Occipital lobe (tissue), 2 donors: ENCODE data around the gene PPIL6. TPM values are rescaled to one million over a fixed set of nuclear protein-coding genes. Genes with fewer than 3 reads are reported as not detected.
"Not testable (repeated sequence)": the region's sequence is repeated elsewhere in the genome, so short reads cannot be mapped to it uniquely, and the experiment has no call there.

Source experiments
- DNase-seq: peaks from one replicate; lab custom pipeline; 2025; lab: John Stamatoyannopoulos, UW
- total RNA-seq: library from RNA; depleted of rRNA; stranded (reverse); fragments of >200 nt; gene quantifications from one replicate; pipeline ENCODE4 v1.2.3, GENCODE V29; 2014

Gene PPIL6
- total RNA-seq, 1 donor from 2014 or later: 41.5 TPM

DNA sequence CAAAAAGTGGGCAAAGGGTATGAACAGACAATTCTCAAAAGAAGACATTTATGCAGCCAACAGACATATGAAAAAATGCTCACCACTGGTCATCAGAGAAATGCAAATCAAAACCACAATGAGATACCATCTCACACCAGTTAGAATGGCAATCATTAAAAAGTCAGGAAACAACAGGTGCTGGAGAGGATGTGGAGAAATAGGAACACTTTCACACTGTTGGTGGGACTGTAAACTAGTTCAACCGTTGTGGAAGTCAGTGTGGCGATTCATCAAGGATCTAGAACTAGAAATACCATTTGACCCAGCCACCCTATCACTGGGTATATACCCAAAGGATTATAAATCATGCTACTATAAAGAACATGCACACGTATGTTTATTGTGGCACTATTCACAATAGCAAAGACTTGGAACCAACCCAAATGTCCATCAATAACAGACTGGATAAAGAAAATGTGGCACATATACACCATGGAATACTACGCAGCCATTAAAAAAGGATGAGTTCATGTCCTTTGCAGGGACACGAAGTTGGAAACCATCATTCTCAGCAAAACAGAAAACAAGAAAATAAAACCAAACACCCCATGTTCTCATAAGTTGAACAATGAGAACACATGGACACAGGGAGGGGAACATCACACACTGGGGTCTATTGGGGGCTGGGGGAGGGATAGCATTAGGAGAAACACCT, 75.9 kb downstream of the PPIL6 start:
- not testable (repeated sequence) for DNase-seq

DNA sequence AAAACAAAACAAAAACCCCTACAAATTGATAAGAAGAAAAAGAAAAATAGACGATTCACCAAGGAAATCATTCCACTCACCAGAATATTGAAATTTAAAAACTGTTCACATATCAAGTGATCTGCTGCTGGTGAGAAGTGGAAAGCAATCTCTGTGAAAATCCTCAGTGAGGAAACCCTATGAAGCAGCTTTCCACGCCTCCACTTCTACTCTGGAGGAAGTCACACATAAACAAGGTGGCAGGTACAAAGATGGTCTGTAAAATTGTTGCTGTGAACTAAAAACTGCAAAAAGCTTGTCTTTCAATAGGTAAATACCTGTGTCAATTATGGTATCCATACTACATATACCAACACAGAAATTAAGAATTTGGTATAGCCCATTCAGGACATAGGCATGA, 76.7 kb downstream of the PPIL6 start:
- DNase-seq: no peak

DNA sequence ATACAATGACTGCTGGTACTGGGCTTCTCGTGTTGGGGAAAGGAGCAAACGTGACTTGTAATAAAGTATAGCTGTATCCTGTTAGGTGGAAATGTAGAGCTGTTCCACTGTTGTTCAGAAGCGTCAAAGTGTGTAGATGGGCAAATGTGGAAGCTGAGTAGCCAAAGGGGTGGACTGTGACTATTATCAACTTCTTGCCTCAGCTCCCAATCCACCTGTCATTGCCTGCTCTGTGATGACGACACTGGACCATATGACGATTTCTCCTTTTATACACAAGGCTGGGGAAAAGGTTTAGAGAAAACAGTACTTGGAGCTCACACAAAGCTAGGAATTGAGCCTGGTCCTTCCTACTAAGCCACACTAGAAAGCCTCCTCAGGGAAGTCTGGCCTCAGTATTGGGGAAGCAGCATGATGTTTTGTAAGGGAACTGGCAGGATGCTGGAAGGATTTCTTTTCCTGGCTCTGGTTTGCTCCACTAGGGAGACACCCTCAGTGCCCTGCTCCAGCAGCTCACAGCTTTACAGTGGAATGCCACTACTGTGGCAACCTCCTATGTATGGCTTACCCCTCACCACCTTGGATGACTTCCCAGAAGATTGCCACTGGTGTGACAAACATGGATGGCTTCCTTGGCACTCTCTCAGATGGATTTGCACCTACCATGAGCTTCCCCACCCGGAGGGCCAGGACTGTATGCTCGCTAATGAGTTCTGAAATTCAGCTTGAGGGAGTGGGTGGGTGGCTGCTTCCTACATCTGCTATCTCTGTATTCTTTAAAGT, 78.1 kb downstream of the PPIL6 start:
- no peak for DNase-seq

DNA sequence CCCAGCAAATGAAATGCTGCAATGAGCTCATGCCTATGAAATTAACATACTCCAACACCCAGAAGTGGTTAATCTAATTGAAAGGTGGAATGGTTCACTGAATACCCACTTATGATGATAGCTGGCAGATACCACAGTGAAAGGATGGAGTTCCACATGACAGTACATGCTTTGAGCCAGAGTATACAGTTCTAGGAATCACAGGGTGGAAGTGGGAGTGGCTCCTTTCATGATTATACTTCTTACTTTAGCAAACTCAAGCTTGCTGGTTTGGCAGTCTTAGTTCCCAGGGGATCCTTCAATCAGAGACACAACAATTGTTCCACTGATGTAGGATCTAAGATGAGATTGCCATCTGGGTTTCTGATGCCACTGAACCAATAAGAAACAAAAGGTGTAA, 79.6 kb downstream of the PPIL6 start:
- no peak for DNase-seq

DNA sequence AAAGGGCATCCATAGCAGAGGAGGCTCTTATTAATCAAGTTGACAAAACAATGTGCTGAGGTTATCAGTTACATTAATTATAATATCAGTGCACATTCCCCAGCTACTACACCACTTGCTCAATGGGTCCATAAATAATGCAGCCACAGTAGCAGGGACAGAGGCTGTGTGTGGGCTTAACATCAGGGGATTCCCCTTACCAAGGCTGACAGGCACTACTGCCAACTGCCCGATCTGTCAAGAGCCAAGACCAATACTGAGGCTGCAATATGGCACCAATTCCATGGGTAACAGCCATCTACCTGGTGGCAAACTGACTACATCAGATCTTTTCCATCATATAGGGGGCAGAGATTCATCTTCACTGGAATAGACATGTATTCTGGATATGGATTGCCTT, 80.1 kb downstream of the PPIL6 start:
- no peak for DNase-seq

DNA sequence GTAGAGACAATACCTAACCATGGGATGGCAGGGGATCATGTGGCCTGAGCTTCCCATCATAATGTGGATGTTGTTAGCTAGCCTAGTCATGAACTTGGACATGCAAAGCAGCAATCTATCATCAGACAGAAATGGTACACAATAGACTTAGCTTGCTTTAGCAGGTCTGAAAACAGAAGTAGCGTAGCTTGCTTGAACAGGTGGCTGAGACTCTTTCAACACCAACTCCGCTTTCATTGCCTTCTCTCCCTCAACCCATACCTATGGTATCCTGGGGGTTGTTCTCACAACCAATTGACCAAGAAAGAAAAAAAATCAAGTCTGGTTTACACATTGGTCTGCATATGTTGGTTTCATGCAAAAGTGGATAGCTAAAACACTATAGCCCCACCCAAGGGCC, 81.2 kb downstream of the PPIL6 start:
- no peak for DNase-seq

DNA sequence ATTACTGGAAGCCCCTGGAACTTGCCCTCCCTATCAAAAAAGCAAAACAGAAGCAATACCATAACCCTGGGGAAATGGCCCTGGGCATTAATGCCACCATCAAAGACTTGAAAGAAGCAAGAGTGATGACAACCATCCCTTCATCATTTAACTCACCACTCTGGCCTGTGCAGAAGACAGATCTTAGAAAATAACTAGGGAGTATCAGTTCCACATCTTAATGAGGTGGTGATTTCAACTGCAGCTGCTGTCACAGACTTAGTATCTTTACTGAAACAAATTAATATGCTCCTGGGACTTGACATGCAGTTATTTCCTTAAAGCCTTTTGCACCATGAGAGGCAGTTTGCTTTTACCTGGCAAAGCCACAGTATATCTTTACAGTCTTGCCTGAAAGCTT, 82.2 kb downstream of the PPIL6 start:
- no peak for DNase-seq

DNA sequence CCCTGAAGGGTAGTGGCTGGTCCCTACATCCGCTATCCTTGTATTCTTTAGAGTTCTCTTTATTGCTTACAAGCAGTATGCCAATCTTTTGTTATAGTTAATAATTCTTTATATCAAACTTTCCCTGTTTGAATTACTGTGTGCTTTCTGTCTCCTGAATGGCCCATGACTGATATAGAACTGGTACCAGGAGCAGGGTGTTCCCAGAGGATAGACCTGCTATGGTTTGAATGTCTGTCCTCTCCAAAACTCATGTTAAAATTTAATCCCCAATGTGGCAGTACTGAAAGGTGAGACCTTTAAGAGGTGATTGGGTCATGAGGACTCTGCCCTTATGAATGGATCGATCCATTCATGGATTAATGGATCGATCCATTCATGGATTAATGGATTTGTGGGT, 84.2 kb downstream of the PPIL6 start:
- no peak for DNase-seq

DNA sequence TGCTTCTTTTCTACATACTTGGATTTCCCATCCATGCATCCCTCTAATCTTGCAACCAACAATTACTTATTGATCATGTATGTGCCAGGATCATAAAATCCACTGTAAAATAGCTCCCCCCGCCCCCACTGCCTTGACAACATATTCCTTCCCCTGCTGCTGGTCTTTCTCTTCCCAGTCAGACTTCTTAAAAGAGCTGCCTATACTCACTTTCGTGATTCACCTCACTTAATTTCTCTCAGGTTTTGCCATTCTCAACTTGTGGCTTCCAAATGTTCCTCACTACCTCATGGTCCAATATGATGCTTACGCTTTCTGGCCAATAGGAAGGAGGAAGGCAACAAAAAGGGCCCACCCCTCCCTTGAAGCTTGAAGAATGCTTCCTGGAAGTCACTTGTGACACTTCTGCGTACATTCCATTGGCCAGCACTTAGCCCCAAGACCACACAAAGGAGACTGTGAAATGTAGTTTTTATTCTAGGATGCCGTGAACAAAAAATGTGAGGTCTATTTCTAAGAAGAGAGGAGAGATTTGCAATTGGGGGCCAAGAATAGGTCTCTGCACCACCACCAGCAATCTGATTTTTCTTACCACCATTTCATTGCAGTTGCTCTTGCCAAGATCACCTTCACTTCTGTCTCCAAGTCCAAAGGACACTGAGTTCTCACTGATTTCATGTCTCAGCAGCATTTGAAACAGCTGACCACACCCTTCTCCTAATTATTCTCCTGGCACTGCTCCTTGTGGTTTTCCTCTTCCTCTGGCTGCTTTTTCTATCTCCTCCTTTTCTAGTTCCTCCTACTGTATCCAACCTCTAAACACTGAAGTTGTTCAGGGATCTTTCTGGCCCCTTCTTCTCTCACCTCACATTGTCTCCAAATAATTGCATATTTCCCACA, 88.9 kb downstream of the PPIL6 start:
- DNase-seq: no peak

DNA sequence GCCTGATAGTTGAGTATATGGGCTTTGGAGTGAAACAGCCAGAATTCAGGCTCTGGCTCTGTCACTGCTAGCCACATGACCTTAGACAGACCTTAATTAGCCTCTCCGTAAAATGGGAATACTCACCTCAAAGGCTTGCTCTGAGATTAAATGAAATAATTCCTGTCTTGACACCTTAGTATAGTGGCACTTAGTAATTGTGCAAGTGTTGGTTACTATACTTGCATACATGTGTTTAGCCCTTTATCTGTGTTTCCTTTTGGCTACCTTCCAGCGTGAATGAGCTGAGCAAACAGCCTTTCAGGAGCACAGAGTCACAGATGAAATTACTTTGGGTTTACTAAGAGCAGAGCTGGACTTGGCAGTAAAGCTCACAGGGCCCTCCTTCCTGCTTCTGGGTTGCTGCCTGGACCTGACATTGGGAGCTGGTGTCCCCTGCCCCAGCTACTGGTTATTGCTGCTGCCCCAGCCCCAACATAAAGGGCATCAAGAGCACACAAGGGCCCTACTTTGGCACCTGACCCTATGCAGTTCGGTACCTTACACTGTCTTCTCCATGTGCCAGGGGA, 90.9 kb downstream of the PPIL6 start:
- no peak for DNase-seq

DNA sequence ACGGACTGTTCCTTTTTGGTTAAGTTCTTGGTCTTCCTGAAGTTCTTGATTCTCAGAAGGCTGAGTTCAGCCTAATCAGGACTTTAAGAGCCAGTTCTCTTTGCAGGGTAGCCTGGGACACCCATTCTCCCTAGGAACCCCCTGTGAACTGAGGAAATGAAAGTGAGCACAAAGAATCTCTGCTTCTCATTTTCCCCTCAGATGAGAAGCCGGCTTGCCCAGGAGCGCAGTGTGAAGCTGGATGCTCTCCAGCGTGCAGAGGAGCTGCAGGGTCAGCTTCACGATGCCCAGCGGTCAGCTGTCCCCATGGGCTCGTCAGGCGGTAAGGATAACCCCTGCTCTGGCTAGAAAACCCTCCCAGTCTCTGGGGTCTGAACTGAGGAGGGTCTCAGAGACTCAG, 92.2 kb downstream of the PPIL6 start:
- no peak for DNase-seq

DNA sequence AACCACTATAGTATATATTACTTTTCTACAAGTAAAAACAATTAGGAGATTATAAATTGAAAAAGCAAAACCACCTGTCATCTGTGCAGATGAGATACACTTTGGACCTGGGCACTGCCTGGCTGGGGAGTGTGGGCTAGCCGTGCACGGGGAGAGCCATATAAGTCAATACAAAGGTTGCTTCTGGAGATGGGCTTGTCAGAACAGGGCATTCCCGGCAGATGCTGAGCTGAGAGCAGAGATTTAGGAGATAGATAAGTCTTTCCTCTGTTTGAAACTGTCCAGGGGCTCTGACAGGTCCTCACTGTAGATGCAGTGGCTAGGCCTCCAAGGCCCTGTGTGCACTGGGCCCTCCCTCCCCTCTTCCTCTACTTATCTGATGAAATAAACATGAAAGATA, 92.6 kb downstream of the PPIL6 start:
- no peak for DNase-seq

DNA sequence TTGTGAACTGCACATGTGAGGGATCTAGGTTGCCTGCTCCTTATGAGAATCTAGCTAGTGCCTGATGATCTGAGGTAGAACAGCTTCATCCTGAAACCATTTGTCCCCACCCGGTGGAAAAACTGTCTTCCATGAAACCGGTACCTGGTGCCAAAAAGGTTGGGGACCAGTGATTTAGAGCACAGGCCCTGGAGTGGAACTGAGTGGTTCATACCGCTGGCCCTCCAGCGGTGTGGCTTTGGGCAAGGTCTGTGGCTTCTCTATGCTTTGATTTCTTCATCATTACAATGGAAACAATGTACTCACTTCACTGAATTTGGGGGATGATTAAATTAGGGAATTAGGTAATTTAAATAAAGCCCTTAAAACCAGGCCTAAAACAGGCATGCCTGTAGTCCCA, 94.4 kb downstream of the PPIL6 start:
- no peak for DNase-seq

DNA sequence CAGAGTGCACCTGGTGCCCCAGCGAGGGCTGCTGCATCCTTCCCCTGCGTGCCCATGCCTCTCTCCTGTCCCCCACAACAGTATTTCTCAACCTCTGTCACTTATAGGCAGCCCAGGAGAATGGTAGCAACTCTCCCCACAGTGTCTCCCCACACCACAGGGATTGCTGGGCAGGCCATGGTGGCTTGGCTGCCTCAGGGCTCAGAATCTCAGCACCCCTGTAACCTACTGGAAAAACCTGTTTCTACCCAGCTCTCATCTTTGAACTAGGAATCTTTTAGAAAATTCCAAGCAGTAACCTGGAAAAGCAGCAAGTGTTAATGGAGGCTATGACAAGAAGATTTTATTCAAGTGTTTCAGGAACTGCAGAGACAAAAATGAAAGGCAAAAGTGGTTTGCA, 96.2 kb downstream of the PPIL6 start:
- DNase-seq: no peak

DNA sequence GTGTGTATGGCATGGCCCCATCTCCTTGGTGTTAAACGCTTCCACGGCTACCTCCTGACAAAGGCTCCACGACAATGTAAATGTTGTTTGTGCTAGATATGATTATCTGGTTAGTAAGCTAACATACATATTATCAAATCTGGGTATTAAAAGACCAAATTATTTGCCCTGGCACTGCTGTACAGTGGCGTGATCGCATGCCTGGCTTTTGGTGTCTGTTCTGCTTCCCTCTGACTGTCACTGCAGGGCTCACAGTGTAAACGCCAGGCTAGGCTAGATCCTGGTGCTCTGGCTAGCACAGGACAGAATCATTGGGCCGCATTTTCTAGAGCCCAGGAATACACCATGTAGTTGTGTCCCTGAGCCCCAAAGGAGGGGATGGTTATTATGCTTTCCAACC, 96.9 kb downstream of the PPIL6 start:
- DNase-seq: no peak

DNA sequence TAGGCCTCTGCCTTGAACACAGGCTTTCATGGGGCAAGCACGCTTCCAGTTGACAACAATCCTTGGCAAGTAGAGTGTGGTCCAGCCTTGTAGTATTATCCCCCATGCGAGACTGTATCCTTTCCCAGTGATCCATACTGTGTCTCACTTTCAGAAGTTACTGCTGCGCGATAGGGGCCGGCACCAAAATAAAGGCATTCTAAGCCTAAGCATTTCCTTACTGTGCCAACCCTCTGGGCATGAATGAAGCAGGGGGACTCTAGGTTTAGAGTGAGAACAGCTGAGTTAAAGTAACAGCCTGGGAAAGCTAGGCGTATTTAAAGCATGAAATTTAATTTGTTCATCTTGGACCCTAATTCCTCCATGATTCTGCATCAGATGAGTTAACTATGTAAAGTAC, 97.5 kb downstream of the PPIL6 start:
- no peak for DNase-seq

DNA sequence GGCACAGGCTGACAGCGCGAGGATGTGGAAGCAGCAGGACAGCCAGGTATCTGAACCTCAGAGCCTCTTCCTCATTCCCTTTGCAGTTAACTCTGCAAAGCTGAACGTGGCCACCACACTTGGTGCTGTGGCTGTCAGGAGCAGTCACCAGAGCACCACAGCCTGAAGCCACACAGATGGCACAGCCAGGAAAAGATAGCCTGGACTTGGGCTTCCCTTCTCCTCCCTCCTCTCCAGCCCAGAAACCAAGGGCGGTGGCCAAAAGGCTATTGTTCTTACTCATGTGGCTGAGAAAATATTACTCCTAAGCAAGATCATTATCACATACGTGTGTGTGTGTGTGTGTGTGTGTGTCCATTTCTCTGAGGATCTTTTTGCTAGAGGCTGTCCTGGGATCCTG, 97.9 kb downstream of the PPIL6 start:
- no peak for DNase-seq

DNA sequence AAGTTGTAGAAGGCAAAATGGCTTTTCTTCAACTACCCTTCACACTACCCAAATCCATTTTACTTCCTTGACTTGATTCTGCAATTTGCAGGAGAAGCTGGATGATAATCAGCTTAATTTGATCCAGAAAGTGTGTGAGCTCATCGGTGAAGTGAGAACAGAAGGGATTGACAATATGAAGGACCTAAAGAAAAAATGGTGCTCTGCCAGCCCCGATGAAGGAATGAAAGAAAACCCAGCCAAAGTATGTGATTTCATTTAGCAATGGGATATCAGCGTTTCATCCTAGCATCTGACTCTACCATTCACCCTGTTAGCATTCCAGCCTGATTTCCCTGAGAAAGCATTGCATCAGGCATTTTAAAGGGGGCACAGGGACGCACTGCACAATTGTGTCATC, 99.6 kb downstream of the PPIL6 start:
- DNase-seq: no peak
